Gastroesophageal sphincter (tissue), 2 donors: ENCODE data around the gene NKD1.

Experiments
- POLR2A ChIP-seq, 2 donors: fragments of 450-650 bp; IDR thresholded peaks; one replicate each; pipeline ENCODE4 v1.6.1; 2017; ENCODE audit warnings: antibody characterized with exemption in 2 of 2, mild to moderate bottlenecking in 2 of 2, moderate library complexity in 1 of 2
- POLR2AphosphoS5 ChIP-seq: sonication (generic); formaldehyde crosslinking; IDR thresholded peaks from one replicate; pipeline ENCODE4 v1.6.1; 2017; ENCODE audit warnings: antibody characterized with exemption

DNA sequence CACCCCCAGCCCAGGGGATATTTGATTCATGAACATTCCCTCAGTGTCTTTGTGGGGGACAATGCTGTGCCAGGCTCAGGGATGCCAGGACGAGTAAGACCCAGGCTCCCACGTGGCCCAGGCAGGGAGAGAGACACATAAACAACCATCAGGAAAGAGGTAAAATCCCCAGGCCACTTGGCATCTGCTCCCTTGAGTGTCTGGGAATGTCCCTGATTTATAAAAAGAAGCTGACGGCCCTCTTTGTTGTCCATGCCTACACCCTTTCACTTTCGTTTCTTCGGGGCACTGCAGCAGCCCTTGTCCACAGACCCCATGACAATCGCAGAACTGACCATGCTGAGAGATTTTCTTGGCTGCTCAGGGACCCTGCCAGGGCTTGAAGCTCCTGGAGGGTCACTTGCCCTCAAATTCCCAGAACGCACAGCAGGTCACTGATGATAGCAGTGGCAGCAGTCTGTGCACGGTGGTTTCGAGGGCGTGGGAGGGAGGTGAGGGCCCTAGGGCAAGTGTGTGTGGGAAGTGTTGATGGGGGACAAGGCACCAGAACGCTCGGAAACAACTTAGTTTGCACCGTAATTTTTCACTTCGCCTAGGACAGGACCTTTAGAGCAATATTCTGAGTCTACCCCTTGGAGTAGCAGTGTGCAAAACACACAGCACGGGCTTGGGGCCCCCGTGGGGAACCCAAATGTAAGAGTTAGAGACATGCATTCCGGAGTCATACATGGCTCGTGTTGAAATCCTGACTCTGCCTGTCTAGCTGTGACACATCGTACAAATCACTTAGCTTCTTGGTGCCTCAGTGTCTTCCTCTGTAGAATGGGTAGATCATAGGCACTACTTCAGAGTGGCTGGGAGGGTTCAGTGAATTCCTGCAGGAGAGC, 149.9 kb downstream of the NKD1 start:
- TF ChIP-seq POLR2A (IDR thresholded peaks at IDR 0.05): no peak
- TF ChIP-seq POLR2AphosphoS5: no peak
